Measurements from ENCODE around the gene WRNIP1. TPM values are rescaled to one million over a fixed set of nuclear protein-coding genes. Genes with fewer than 3 reads are reported as not detected.

WRNIP1 gene
- total RNA-seq, 1 experiment from 2014 or later = 68.3 TPM

- DNase-seq = no peak
- Histone ChIP-seq H3K4me3 (no peak overlapping the region), H3K4me1 (no peaks in the 10 kb centered on the region), H3K27ac (no peak overlapping the region), H3K9me3 (replicated peaks) (no peaks in the 10 kb centered on the region), H3K27me3 (no peaks in the 10 kb centered on the region), H3K36me3 (no peaks in the 10 kb centered on the region)
These were observed 66.2 kb downstream of the WRNIP1 start for GRCh38 chr6:2831392-2831791.

GRCh38 chr6:2834262-2834661 lies 69.1 kb downstream of the WRNIP1 start:
- Histone ChIP-seq H3K36me3 (no peaks in the 10 kb centered on the region), H3K9me3 (replicated peaks) (no peaks in the 10 kb centered on the region), H3K4me1 (no peaks in the 10 kb centered on the region), H3K27ac (no peak overlapping the region), H3K27me3 (no peaks in the 10 kb centered on the region), H3K4me3 (no peak overlapping the region)
- no peak for DNase-seq

Other genes with a start within 250 kb of the WRNIP1 start
- 2.3 and 3.0 TPM in 2 replicates for gene MYLK4, start 14.5 kb upstream of the WRNIP1 start, total RNA-seq (2014; rRNA removed; shearing (Covaris generic))
- gene SERPINB1, start 76.5 kb downstream of the WRNIP1 start, total RNA-seq (2014; rRNA removed; shearing (Covaris generic)) = 2.3 TPM in 2 replicates
- gene SERPINB9, start 137.9 kb downstream of the WRNIP1 start, total RNA-seq (2014; rRNA removed; shearing (Covaris generic)) = 0.81 and 0.89 TPM in 2 replicates
- 60.4 and 62.5 TPM in 2 replicates for gene SERPINB6, start 206.2 kb downstream of the WRNIP1 start, total RNA-seq (2014; rRNA removed; shearing (Covaris generic))
- gene NQO2, start 234.5 kb downstream of the WRNIP1 start, total RNA-seq (2014; rRNA removed; shearing (Covaris generic)) = 15.4 and 17.5 TPM in 2 replicates